HTERT RPE-1 (cell line): ENCODE data around the gene ALG6.

ENCODE experiments used
- in situ Hi-C: fragments of 300-500 bp; cut with MboI; formaldehyde crosslinking; loops from 4 replicates; pipeline ENCODE4 v1.14.3; 2020; ENCODE audit warnings: low sequenced_read_pairs

Gene ALG6

GRCh38 chr1:63487336-63488065 lies 120.1 kb downstream of the ALG6 start:
- in situ Hi-C loops: no loop called here
